ENCODE data around the gene MLEC. TPM values are rescaled to one million over a fixed set of nuclear protein-coding genes. Genes with fewer than 3 reads are reported as not detected.

The MLEC gene
- total RNA-seq, 1 donor from 2014 or later, result 150 TPM

GRCh38 chr12:120651821-120652220, 35.1 kb upstream of the MLEC start:
- intact Hi-C loops (cut with micrococcal nuclease), result no loop called here
- Mint-ChIP-seq H3K9me3 (no peaks in the 10 kb centered on the region), H3K27ac (no peak overlapping the region)

DNA sequence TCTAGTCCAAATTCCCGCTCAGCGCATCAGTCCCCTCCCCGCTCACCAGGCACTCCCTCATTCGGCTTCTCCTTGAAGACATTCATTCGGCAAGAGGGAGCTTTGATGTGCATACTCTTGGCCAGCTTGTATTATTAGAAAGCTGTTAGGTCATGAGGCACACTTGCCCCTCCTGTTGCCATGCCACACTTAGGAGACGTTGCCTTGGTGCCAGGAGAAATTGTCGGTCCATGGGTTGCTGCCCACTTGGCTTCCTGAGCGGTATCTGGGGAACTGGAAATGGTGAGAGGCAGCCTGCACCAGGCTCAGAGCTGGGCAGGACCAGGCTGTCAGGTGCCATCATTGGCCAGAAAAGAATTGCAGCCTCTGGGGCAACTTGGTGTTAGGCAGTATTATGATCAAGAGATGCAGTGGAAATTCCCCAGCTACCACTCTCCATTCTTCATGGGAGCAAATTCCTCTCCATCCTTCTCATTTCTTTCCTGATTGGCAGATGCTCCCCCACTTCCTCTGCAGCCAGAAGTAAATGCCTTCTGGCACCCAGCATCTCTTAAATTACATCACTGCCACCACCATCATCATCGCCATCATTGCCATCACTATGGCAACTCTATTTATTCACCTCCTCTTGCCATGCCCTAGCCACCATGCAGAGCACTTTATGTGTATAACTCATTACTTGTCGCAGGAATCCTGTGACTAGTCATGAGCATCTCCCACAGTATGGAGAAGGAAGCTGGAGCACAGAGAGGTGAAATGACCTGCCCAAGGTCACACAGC, 34.1 kb upstream of the MLEC start:
- H3K36me3 Mint-ChIP-seq (ENCODE audit: low read depth), result no peaks in the 10 kb centered on the region
- no peaks in the 10 kb centered on the region for H3K9me3 Mint-ChIP-seq
- intact Hi-C loops (cut with micrococcal nuclease), result no loop called here

More at GRCh38 chr12:120651821-120652220, 35.1 kb upstream of the MLEC start:
- Mint-ChIP-seq H3K4me1 (ENCODE audit: low read depth) (peaks cover 12% of the 10 kb centered on the region), H3K36me3 (ENCODE audit: low read depth) (no peaks in the 10 kb centered on the region), H3K4me3 (no peak overlapping the region), H3K27me3 (ENCODE audit: insufficient read depth) (peaks cover 49% of the 10 kb centered on the region)
- no peak for DNase-seq (ENCODE audit: low spot score)

GRCh38 chr12:120653611-120654010, 33.3 kb upstream of the MLEC start:
- H3K27me3 Mint-ChIP-seq (ENCODE audit: insufficient read depth), result peaks cover 46% of the 10 kb centered on the region
- no peaks in the 10 kb centered on the region for H3K9me3 Mint-ChIP-seq
- H3K4me3 Mint-ChIP-seq, result no peak overlapping the region

More for the DNA sequence above, 34.1 kb upstream of the MLEC start:
- H3K4me3 Mint-ChIP-seq, result no peak overlapping the region
- peaks cover 49% of the 10 kb centered on the region for H3K27me3 Mint-ChIP-seq (ENCODE audit: insufficient read depth)
- H3K4me1 Mint-ChIP-seq (ENCODE audit: low read depth), result peaks cover 8% of the 10 kb centered on the region
- no peak overlapping the region for H3K27ac Mint-ChIP-seq
- DNase-seq (ENCODE audit: low spot score), result no peak

DNA sequence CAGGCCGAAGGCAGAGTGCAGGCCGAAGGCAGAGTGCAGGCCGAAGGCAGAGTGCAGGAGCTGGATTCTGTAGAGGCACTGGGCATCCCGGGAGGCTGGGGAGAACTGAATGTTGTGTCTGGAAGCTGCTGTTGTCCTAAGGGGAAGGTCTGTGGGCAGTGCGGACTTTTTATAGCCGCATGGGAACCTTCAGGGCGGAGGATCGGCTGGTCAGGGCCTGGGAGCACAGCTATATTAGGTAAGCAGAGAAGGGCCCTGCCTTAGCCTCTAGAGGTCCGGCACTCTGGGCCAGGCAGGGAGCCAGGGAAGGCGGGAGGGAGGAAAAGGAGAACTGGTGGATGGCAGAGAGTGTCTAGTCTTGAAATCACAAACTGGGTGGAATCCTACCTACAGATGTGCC, 32.3 kb upstream of the MLEC start:
- no peaks in the 10 kb centered on the region for H3K36me3 Mint-ChIP-seq (ENCODE audit: low read depth)
- intact Hi-C loops (cut with micrococcal nuclease), result no loop called here
- DNase-seq (ENCODE audit: low spot score), result no peak
- no peak overlapping the region for H3K4me3 Mint-ChIP-seq
- no peak overlapping the region for H3K27ac Mint-ChIP-seq
- no peaks in the 10 kb centered on the region for H3K4me1 Mint-ChIP-seq (ENCODE audit: low read depth)
- H3K9me3 Mint-ChIP-seq, result no peaks in the 10 kb centered on the region
- H3K27me3 Mint-ChIP-seq (ENCODE audit: insufficient read depth), result peaks cover 36% of the 10 kb centered on the region

More at GRCh38 chr12:120653611-120654010, 33.3 kb upstream of the MLEC start:
- H3K36me3 Mint-ChIP-seq (ENCODE audit: low read depth), result no peaks in the 10 kb centered on the region
- intact Hi-C loops (cut with micrococcal nuclease), result no loop called here
- no peak for DNase-seq (ENCODE audit: low spot score)
- peaks cover 8% of the 10 kb centered on the region for H3K4me1 Mint-ChIP-seq (ENCODE audit: low read depth)
- H3K27ac Mint-ChIP-seq, result no peak overlapping the region

DNA sequence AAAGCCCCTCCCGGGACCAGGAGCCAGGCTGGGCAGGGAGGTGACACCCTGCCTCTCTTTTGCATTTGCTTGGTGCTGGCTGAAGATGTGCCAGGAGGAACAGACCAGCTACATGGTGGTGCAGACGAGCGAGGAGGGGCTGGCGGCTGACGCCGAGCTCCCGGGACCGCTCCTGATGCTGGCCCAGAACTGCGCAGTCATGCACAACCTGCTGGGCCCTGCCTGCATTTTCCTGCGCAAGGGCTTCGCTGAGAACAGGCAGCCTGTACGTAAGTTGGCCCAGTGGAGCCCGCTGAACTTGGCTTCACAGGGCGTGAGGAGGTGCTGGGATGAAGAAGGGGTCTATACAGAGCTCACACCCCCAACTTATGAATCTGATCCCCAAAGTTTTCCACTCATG, 30.9 kb upstream of the MLEC start:
- intact Hi-C loops (cut with micrococcal nuclease), result no loop called here
- H3K27ac Mint-ChIP-seq, result no peak overlapping the region
- no peaks in the 10 kb centered on the region for H3K9me3 Mint-ChIP-seq
- H3K4me3 Mint-ChIP-seq, result no peak overlapping the region
- no peak for DNase-seq (ENCODE audit: low spot score)
- no peaks in the 10 kb centered on the region for H3K4me1 Mint-ChIP-seq (ENCODE audit: low read depth)
- H3K27me3 Mint-ChIP-seq (ENCODE audit: insufficient read depth), result peaks cover 24% of the 10 kb centered on the region
- no peaks in the 10 kb centered on the region for H3K36me3 Mint-ChIP-seq (ENCODE audit: low read depth)

GRCh38 chr12:120658286-120659150, 28.4 kb upstream of the MLEC start:
- no peak for DNase-seq (ENCODE audit: low spot score)

DNA sequence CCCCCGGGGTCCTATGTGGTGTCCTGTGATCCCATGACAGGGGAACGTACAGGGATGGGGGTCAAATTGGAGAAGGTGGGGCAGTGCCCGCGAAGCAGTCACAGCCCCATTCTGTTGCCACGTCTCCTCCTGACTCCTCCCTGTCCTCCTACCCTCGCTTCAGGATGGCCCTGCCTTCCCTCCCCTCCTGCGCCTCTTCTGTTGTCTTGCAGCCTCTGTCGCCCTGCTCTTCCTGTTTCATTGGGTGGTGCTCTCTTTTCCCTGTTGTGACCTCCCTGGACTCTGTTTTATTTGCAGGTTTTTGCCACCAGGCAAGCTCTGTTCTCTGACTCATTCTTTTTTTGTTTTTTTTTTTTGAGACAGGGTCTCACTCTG, 27.8 kb upstream of the MLEC start:
- H3K27ac Mint-ChIP-seq, result no peak overlapping the region
- no peaks in the 10 kb centered on the region for H3K36me3 Mint-ChIP-seq (ENCODE audit: low read depth)
- no peaks in the 10 kb centered on the region for H3K4me1 Mint-ChIP-seq (ENCODE audit: low read depth)
- H3K9me3 Mint-ChIP-seq, result no peaks in the 10 kb centered on the region
- H3K27me3 Mint-ChIP-seq (ENCODE audit: insufficient read depth), result peaks cover under 1% of the 10 kb centered on the region
- H3K4me3 Mint-ChIP-seq, result no peak overlapping the region
- intact Hi-C loops (cut with micrococcal nuclease), result no loop called here
- no peak for DNase-seq (ENCODE audit: low spot score)

More at GRCh38 chr12:120658286-120659150, 28.4 kb upstream of the MLEC start:
- H3K9me3 Mint-ChIP-seq, result no peaks in the 10 kb centered on the region
- no peaks in the 10 kb centered on the region for H3K4me1 Mint-ChIP-seq (ENCODE audit: low read depth)
- H3K4me3 Mint-ChIP-seq, result no peak overlapping the region
- no peak overlapping the region for H3K27ac Mint-ChIP-seq
- peaks cover 6% of the 10 kb centered on the region for H3K27me3 Mint-ChIP-seq (ENCODE audit: insufficient read depth)
- no peaks in the 10 kb centered on the region for H3K36me3 Mint-ChIP-seq (ENCODE audit: low read depth)
- intact Hi-C loops (cut with micrococcal nuclease), result no loop called here

DNA sequence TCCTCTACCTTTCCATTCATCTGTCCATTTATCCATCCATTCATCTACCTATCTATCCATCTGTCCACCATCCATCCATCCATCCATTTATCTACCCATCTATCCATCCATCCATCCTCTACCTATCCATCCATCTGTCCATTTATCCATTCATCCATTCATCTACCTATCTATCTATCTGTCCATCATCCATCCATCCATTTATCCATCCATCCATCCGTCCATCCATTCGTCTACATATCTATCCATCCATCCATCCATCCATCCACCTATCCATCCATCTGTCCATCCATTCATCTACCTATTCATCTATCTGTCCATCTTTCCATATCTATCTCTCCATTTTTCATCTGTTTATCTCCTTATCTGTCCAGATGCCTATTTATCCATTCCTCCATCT, 25.5 kb upstream of the MLEC start:
- no peak overlapping the region for H3K27ac Mint-ChIP-seq
- no peak for DNase-seq (ENCODE audit: low spot score)
- intact Hi-C loops (cut with micrococcal nuclease), result no loop called here
- peaks cover 2% of the 10 kb centered on the region for H3K27me3 Mint-ChIP-seq (ENCODE audit: insufficient read depth)
- no peaks in the 10 kb centered on the region for H3K4me1 Mint-ChIP-seq (ENCODE audit: low read depth)
- H3K9me3 Mint-ChIP-seq, result no peaks in the 10 kb centered on the region
- H3K36me3 Mint-ChIP-seq (ENCODE audit: low read depth), result no peaks in the 10 kb centered on the region
- H3K4me3 Mint-ChIP-seq, result no peak overlapping the region

DNA sequence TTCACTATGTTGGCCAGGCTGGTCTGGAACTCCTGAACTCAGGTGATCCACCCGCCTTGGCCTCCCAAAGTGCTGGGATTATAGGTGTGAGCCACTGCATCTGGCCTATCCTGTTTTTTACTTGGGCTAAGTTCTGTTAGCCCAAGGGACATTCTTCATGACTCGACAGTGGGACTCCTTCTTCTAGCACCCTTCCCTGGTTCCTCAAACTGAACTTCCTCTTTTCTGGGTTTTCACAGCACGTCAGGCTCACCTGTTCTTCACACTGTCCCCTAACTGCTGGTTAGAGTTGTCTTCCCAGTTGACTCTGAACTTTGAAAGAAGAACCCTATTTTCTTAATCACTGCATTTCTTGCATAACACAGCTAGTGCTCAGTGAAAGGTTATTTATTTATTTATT, 24.1 kb upstream of the MLEC start:
- Mint-ChIP-seq H3K9me3 (no peaks in the 10 kb centered on the region), H3K36me3 (ENCODE audit: low read depth) (no peaks in the 10 kb centered on the region), H3K4me1 (ENCODE audit: low read depth) (no peaks in the 10 kb centered on the region), H3K4me3 (no peak overlapping the region), H3K27me3 (ENCODE audit: insufficient read depth) (peaks cover 5% of the 10 kb centered on the region), H3K27ac (no peak overlapping the region)
- intact Hi-C loops (cut with micrococcal nuclease), result no loop called here
- no peak for DNase-seq (ENCODE audit: low spot score)

DNA sequence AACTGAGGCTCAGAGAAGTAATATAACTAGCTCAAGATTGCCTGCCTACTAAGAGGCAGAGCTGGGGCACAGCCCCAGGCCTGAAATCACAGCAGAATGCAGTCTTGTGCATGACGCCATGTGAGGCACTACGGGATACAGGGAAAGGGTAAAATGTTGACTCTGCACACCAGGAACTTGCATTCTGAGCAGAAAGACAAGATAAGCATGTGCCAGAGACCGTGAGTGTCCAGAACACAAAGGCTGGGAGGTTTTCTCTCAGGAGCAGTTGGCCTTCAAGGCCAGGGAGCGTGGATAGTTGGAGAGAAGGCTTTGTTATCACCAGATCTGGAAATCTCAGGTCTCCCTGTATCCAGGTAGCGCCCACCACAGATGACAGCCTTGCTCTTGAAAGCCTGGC, 23.2 kb upstream of the MLEC start:
- no peak overlapping the region for H3K4me3 Mint-ChIP-seq
- H3K27me3 Mint-ChIP-seq (ENCODE audit: insufficient read depth), result peaks cover 7% of the 10 kb centered on the region
- intact Hi-C loops (cut with micrococcal nuclease), result no loop called here
- H3K9me3 Mint-ChIP-seq, result no peaks in the 10 kb centered on the region
- no peak for DNase-seq (ENCODE audit: low spot score)
- no peak overlapping the region for H3K27ac Mint-ChIP-seq
- H3K4me1 Mint-ChIP-seq (ENCODE audit: low read depth), result no peaks in the 10 kb centered on the region
- no peaks in the 10 kb centered on the region for H3K36me3 Mint-ChIP-seq (ENCODE audit: low read depth)

- H3K4me3 Mint-ChIP-seq, result no peak overlapping the region
- peaks cover 11% of the 10 kb centered on the region for H3K27me3 Mint-ChIP-seq (ENCODE audit: insufficient read depth)
- H3K27ac Mint-ChIP-seq, result no peak overlapping the region
- no peak for DNase-seq (ENCODE audit: low spot score)
- no peaks in the 10 kb centered on the region for H3K36me3 Mint-ChIP-seq (ENCODE audit: low read depth)
- intact Hi-C loops (cut with micrococcal nuclease), result no loop called here
- H3K9me3 Mint-ChIP-seq, result no peaks in the 10 kb centered on the region
- H3K4me1 Mint-ChIP-seq (ENCODE audit: low read depth), result no peaks in the 10 kb centered on the region
Observed at GRCh38 chr12:120666571-120667390, 20.2 kb upstream of the MLEC start.

DNA sequence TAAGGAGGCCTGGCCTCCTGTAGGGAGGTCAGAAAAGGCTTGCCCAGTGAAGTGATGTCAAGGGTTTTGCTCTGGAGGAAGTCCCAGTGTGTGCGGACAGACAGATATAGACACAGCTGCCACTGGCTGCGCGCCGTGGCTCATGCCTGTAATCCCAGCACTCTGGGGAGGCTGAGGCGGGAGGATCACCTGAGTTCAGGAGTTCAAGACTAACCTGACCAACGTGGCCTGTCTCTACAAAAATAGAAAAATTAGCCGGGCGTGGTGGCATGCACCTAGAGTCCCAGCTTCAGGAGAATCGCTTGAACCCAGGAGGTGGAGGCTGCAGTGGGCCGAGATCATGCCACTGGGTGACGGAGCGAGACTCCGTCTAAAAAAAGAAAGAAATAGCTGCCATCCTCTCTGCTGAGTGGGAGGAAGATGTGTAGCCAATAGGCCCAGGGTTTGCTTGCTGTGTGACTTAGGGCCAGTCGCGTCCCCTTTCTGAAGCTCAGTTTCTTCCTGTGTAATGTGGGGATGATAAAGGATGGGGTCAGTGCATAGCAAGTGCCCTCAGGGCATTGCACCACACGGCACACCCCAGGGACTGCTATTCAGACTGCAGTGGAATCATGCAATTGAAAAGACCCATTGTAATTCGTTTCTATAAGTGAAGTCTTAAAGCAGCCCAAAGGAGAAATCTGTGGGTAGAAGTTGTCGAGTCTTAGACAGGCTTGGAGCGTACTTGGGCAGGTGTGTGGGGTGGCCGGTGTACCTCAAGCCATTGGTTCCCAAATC, 18.7 kb upstream of the MLEC start:
- H3K27me3 Mint-ChIP-seq (ENCODE audit: insufficient read depth), result peaks cover 13% of the 10 kb centered on the region
- no peaks in the 10 kb centered on the region for H3K9me3 Mint-ChIP-seq
- no peaks in the 10 kb centered on the region for H3K4me1 Mint-ChIP-seq (ENCODE audit: low read depth)
- H3K36me3 Mint-ChIP-seq (ENCODE audit: low read depth), result no peaks in the 10 kb centered on the region
- H3K27ac Mint-ChIP-seq, result no peak overlapping the region
- no peak overlapping the region for H3K4me3 Mint-ChIP-seq
- intact Hi-C loops (cut with micrococcal nuclease), result no loop called here
- DNase-seq (ENCODE audit: low spot score), result no peak

Data from activated T-helper 1 cell treated with anti-CD3 and anti-CD28 coated beads, Interleukin-12 subunit alpha, Interleukin-12 subunit beta, Interleukin-2, Interleukin-4 antibody, amounts not matched to agents 30 ng/mL and 10 ng/mL and 1 ng/mL, durations not matched to agents 14 hours and 24 hours and 36 hours (primary cell).